K562 (cell line): ENCODE data around the gene AKAP13. TPM values are rescaled to one million over a fixed set of nuclear protein-coding genes. Genes with fewer than 3 reads are reported as not detected.

Source experiments
- ATAC-seq: fragments of 200-7000 bp; cut with Tn5 transposase; 3 replicates; pipeline ENCODE4 v1.9.1; 2020; ENCODE audit warnings: moderate library complexity
- BruUV-seq: library from RNA; stranded (reverse); fragments of 400-500 nt; replicated peaks from 2 replicates; lab custom pipeline; 2021; lab: Mats Ljungman, UMichigan
- CTCF ChIA-PET: fragments of 300-600 bp; formaldehyde crosslinking; extraction: SDS; loops from one replicate; lab custom pipeline; 2021; ENCODE audit warnings: low intra/inter-chr PET ratio; lab: Yijun Ruan, JAX
- POLR2A ChIA-PET: fragments of 300-600, 350-650 bp; sonication (Branson Sonifier 250); formaldehyde crosslinking; extraction: SDS; loops from one replicate; lab custom pipeline; 2021; ENCODE audit warnings: antibody characterized with exemption, inconsistent platforms; lab: Yijun Ruan, JAX
- DNase-seq, 4 experiments: peaks; one replicate each; pipeline versions ENCODE4 v3.0.0 to v3.0.0-alpha.2; 2011 to 2018; ENCODE audit warnings: low spot score in 3 of 4, mixed read lengths in 3 of 4; ENCODE audit errors: extremely low read depth in 1 of 4
- FAIRE-seq: peaks from 2 replicates; lab custom pipeline; 2011; peaks lifted over from hg19 to GRCh38; lab: Jason Lieb, UNC
- H2AFZ ChIP-seq: 2 replicates; pipeline ENCODE4 v1.6.0; 2011; ENCODE audit warnings: low read depth, low read length, control low read depth, inconsistent platforms
- H3K27ac ChIP-seq: fragments of 200-600 bp; 3 replicates; pipeline ENCODE4 v1.8.0; 2011; ENCODE audit warnings: low read depth, mild to moderate bottlenecking, control low read depth, inconsistent platforms, low read length, moderate library complexity, mixed read lengths; ENCODE audit errors: extremely low read depth
- H3K27me3 ChIP-seq, 2 experiments: fragments of 300-600 bp in 1 of 2; 2 replicates in 1 of 2; 3 replicates in 1 of 2; pipeline versions ENCODE4 v1.6.0 to v1.8.0; 2011; ENCODE audit warnings: inconsistent platforms in 2 of 2, low read length in 2 of 2, mild to moderate bottlenecking in 1 of 2, mixed read lengths in 1 of 2, moderate library complexity in 1 of 2; ENCODE audit not compliant: control insufficient read depth in 2 of 2, insufficient read depth in 2 of 2
- H3K36me3 ChIP-seq: fragments of 300-600 bp; 3 replicates; pipeline ENCODE4 v1.8.0; 2011; ENCODE audit warnings: mild to moderate bottlenecking, low read length, inconsistent platforms; ENCODE audit not compliant: control insufficient read depth, insufficient read depth
- H3K4me1 ChIP-seq, 2 experiments: fragments of 200-600 bp in 1 of 2; replicated peaks in 1 of 2; 2 replicates in 1 of 2; 3 replicates in 1 of 2; pipeline versions ENCODE4 v1.5.1 to v1.8.0; 2011; ENCODE audit warnings: inconsistent platforms in 2 of 2, low read length in 2 of 2, mild to moderate bottlenecking in 1 of 2, mixed read lengths in 1 of 2, moderate library complexity in 1 of 2; ENCODE audit not compliant: control insufficient read depth in 2 of 2, insufficient read depth in 2 of 2
- H3K4me2 ChIP-seq: 2 replicates; pipeline ENCODE4 v1.6.1; 2011; ENCODE audit warnings: low read length, control low read depth, inconsistent platforms, mixed read lengths; ENCODE audit not compliant: insufficient read depth
- H3K4me3 ChIP-seq: fragments of 200-600 bp; sonication (generic), shearing (Covaris generic); 2 replicates; pipeline ENCODE4 v1.5.1; 2016; ENCODE audit warnings: control low read depth, inconsistent platforms
- H3K79me2 ChIP-seq: fragments of 200-600 bp; 3 replicates; pipeline ENCODE4 v1.8.0; 2011; ENCODE audit warnings: low read length, inconsistent platforms; ENCODE audit not compliant: control insufficient read depth, insufficient read depth
- H3K9ac ChIP-seq, 2 experiments: 2 replicates each; pipeline versions ENCODE4 v1.6.0 to v1.6.1; 2011; ENCODE audit warnings: low read depth in 2 of 2, low read length in 2 of 2, control low read depth in 1 of 2, inconsistent platforms in 1 of 2, mild to moderate bottlenecking in 1 of 2, mixed read lengths in 1 of 2; ENCODE audit not compliant: insufficient read depth in 1 of 2
- H3K9me1 ChIP-seq: one replicate; pipeline ENCODE4 v1.6.0; 2011; ENCODE audit warnings: inconsistent platforms, mild to moderate bottlenecking, low read length, moderate library complexity; ENCODE audit not compliant: control insufficient read depth, insufficient read depth
- H3K9me3 ChIP-seq: replicated peaks from 2 replicates; pipeline ENCODE4 v1.5.1; 2011; ENCODE audit warnings: low read depth, low read length, inconsistent platforms; ENCODE audit not compliant: control insufficient read depth, insufficient read depth
- H4K20me1 ChIP-seq: replicated peaks from 2 replicates; pipeline ENCODE4 v1.6.1; 2011; ENCODE audit warnings: low read length, inconsistent platforms, mixed read lengths; ENCODE audit not compliant: control insufficient read depth, insufficient read depth
- CBX8 ChIP-seq: fragments of 200-600 bp; sonication (generic); IDR thresholded peaks from 2 replicates; pipeline ENCODE4 v1.6.1; 2012; ENCODE audit warnings: borderline replicate concordance, mixed run types, low read depth, mild to moderate bottlenecking, moderate library complexity, mixed read lengths, low read length, control low read depth, inconsistent platforms; ENCODE audit not compliant: poor library complexity, severe bottlenecking; ENCODE audit errors: extremely low read depth
- ERF ChIP-seq: fragments of 450-650 bp; formaldehyde crosslinking; IDR thresholded peaks from 2 replicates; pipeline ENCODE4 v1.4.0; 2020; ENCODE audit warnings: mild to moderate bottlenecking, mixed read lengths
- FOSL1 ChIP-seq: fragments of 200-800 bp; sonication (Bioruptor generic); conservative IDR thresholded peaks from 2 replicates; pipeline ENCODE4 v1.6.1; 2016; ENCODE audit warnings: missing genetic modification characterization, missing compliant biosample characterization
- ZNF253 ChIP-seq: fragments of 250-450 bp; sonication (Bioruptor Pico); conservative IDR thresholded peaks from 2 replicates; pipeline ENCODE4 v1.6.1; 2021; ENCODE audit warnings: mild to moderate bottlenecking
- WGBS: fragments of 100-300 bp; shearing (Covaris generic); methylation state at CpG from one replicate; pipeline ENCODE4 v1.1.6; 2016; ENCODE audit warnings: low coverage, mixed read lengths; ENCODE audit not compliant: insufficient coverage; ENCODE audit errors: missing lambda C conversion rate; 5-methylcytosine and 5-hydroxymethylcytosine counted together
- in situ Hi-C: fragments of 300-500 bp; cut with MboI; formaldehyde crosslinking; loops from 4 replicates; pipeline ENCODE4 v1.15.0; 2018; ENCODE audit warnings: inconsistent platforms, mixed read lengths
- intact Hi-C: fragments of 100-400 bp; cut with micrococcal nuclease; formaldehyde crosslinking; loops from 2 replicates; pipeline ENCODE4 v1.14.2; 2022
- polyA plus RNA-seq, 8 experiments: library from polyadenylated mRNA; depleted of rRNA in 4 of 8; stranded (reverse) in 5 of 8; unstranded in 3 of 8; fragments of >200 nt; fragmentation: Nextera tagmentation in 2 of 8; fragmentation: Illumina TruSeq in 1 of 8; extraction: Ambion mirVana in 2 of 8; extraction: Trizol in 1 of 8; gene quantifications; 2 replicates each; pipeline versions ENCODE4 v1.2.1 to v1.2.3, GENCODE V29; 2011 to 2014; ENCODE audit warnings: inconsistent platforms in 1 of 8, missing spikeins in 1 of 8
- total RNA-seq, 7 experiments: library from RNA; depleted of rRNA in 6 of 7; stranded (reverse); fragments of >200 nt in 6 of 7; fragmentation: Illumina TruSeq in 2 of 7; extraction: Trizol in 2 of 7; gene quantifications; 2 replicates each; pipeline versions ENCODE4 v1.2.1 to v1.2.3, GENCODE V29; 2011 to 2021; ENCODE audit warnings: low replicate concordance in 1 of 7
- TF ChIP-seq, protein P1 (sequence below), 2 experiments: fragments of 450-650 bp; conservative IDR thresholded peaks; 2 replicates each; pipeline ENCODE4 v1.6.1; 2017; ENCODE audit warnings: mild to moderate bottlenecking in 2 of 2, moderate library complexity in 2 of 2

Gene AKAP13
- total and polyA plus RNA-seq, 9 of the 15 experiments (the other 6 are each of a cell fraction or from before 2014, with no cell fraction given) = 0.03 to 1.7 (median 0.42) TPM

DNA sequence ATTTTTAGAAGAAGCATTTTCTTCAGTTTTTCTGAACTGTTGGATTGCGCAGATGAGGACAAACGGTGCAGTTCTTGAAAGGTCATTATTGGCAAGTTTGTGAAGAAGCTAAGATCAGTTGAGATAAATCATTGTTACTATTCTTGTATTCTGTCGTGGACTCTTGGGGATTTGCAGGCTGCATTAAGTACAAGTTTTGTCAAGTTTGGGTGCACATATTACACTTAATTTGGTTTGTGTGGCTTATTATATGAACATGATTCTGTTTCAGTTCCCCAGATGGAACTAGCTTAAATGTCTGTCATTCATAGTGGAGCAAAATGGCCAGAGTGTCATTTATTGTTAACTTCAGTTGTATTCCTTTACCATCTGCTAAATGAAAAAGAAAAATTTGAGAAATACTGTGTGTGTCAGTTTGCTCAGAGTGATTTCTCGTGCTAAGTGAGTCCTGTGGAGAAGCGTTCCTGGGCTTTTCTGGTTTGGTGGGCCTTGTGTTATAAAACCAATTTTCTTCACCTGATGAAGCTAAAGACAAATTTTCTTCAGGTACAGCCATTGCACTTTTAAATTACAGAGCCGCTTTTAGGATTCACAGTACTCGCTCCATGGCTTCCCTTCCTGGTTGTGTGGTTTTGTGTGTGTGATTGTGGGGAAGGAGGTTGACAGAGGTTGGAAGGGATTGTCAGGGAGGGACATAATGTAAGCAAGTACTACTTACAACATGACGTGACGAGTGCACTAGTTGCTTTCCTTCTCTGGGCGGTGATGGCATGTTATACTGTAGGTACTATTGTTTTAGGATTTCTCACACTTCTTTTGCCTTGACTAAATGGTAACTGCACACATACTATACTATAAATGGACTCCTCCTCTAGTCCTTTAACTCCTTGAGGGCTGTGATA is 1.7 kb downstream of the AKAP13 start:
- no peaks in the 10 kb centered on the region for H3K9me1 ChIP-seq
- peaks cover 3 to 9% of the 10 kb centered on the region in 2 experiments; a peak in 3 of 5 replicates for H3K4me1 ChIP-seq
- CTCF ChIA-PET = no interaction called here
- FAIRE-seq (no peak), ATAC-seq (no peak), DNase-seq (no peak)
- 15% methylated on average over 10 of the region's 10 CpGs for WGBS
- H3K36me3 ChIP-seq = no peaks in the 10 kb centered on the region
- in situ Hi-C loops = no loop called here
- H3K9ac ChIP-seq = no peak overlapping the region
- no peaks in the 10 kb centered on the region for H3K79me2 ChIP-seq
- H3K4me2 ChIP-seq = no peak overlapping the region
- POLR2A ChIA-PET = interaction anchor here (1.0 kb wide), 1 partner anchor 41 kb away, joined by 3 read pairs; no protein-coding TSS in a partner anchor
- H3K9me3 ChIP-seq = no peaks in the 10 kb centered on the region
- no peaks in the 10 kb centered on the region for H4K20me1 ChIP-seq
- no peak overlapping the region for H2AFZ ChIP-seq
- TF ChIP-seq, protein P1, sequence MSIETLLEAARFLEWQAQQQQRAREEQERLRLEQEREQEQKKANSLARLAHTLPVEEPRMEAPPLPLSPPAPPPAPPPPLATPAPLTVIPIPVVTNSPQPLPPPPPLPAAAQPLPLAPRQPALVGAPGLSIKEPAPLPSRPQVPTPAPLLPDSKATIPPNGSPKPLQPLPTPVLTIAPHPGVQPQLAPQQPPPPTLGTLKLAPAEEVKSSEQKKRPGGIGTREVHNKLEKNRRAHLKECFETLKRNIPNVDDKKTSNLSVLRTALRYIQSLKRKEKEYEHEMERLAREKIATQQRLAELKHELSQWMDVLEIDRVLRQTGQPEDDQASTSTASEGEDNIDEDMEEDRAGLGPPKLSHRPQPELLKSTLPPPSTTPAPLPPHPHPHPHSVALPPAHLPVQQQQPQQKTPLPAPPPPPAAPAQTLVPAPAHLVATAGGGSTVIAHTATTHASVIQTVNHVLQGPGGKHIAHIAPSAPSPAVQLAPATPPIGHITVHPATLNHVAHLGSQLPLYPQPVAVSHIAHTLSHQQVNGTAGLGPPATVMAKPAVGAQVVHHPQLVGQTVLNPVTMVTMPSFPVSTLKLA (conservative IDR thresholded peaks at IDR 0.05) = no peak
- TF ChIP-seq CBX8 (no peak), ZNF253 (CRISPR knock-in tag) (no peak), FOSL1 (tag) (no peak), ERF (CRISPR knock-in tag) (no peak)
- intact Hi-C loops = no loop called here
- H3K27me3 ChIP-seq = peaks cover 6 to 12% of the 10 kb centered on the region in 2 experiments; a peak in 2 of 5 replicates
- H3K27ac ChIP-seq = no peak overlapping the region
- H3K4me3 ChIP-seq = no peak overlapping the region
- no TSS peak for BruUV-seq
